ENCODE data around the gene LRRTM4.
"Not testable (repeated sequence)": the region's sequence is repeated elsewhere in the genome, so short reads cannot be mapped to it uniquely, and the experiment has no call there.

The LRRTM4 gene

GRCh38 chr2:77314721-77315120 is 207.5 kb downstream of the LRRTM4 start:
- DNase-seq (ENCODE audit: low read depth), result no peak

- no peak for DNase-seq (ENCODE audit: low read depth)
Observed at GRCh38 chr2:77310416-77310815, 211.8 kb downstream of the LRRTM4 start.

- no peak for DNase-seq (ENCODE audit: low read depth)
Observed at GRCh38 chr2:77309725-77310124, 212.5 kb downstream of the LRRTM4 start.

GRCh38 chr2:77301441-77301840 is 220.7 kb downstream of the LRRTM4 start:
- no peak for DNase-seq (ENCODE audit: low read depth)

- no peak for DNase-seq (ENCODE audit: low read depth)
Observed at GRCh38 chr2:77296791-77297190, 225.4 kb downstream of the LRRTM4 start.

GRCh38 chr2:77294474-77294873 is 227.7 kb downstream of the LRRTM4 start:
- no peak for DNase-seq (ENCODE audit: low read depth)

GRCh38 chr2:77284353-77284752 is 237.8 kb downstream of the LRRTM4 start:
- DNase-seq (ENCODE audit: low read depth), result no peak

- no peak for DNase-seq (ENCODE audit: low read depth)
Observed at GRCh38 chr2:77271262-77271661, 250.9 kb downstream of the LRRTM4 start.

GRCh38 chr2:77270433-77270832 is 251.7 kb downstream of the LRRTM4 start:
- DNase-seq (ENCODE audit: low read depth), result no peak

- no peak for DNase-seq (ENCODE audit: low read depth)
Observed at GRCh38 chr2:77268626-77269025, 253.6 kb downstream of the LRRTM4 start.

GRCh38 chr2:77232909-77233425 is 289.2 kb downstream of the LRRTM4 start:
- no peak for DNase-seq (ENCODE audit: low read depth)

GRCh38 chr2:77228391-77228790 is 293.8 kb downstream of the LRRTM4 start:
- DNase-seq (ENCODE audit: low read depth), result no peak

GRCh38 chr2:77210725-77211124 is 311.5 kb downstream of the LRRTM4 start:
- DNase-seq (ENCODE audit: low read depth), result no peak

- no peak for DNase-seq (ENCODE audit: low read depth)
Observed at GRCh38 chr2:77207331-77207730, 314.8 kb downstream of the LRRTM4 start.

- DNase-seq (ENCODE audit: low read depth), result no peak
Observed at GRCh38 chr2:77201755-77202154, 320.4 kb downstream of the LRRTM4 start.

- no peak for DNase-seq (ENCODE audit: low read depth)
Observed at GRCh38 chr2:77199411-77199810, 322.8 kb downstream of the LRRTM4 start.

- DNase-seq (ENCODE audit: low read depth), result no peak
Observed at GRCh38 chr2:77193858-77194448, 328.2 kb downstream of the LRRTM4 start.

GRCh38 chr2:77192811-77193289 is 329.3 kb downstream of the LRRTM4 start:
- DNase-seq (ENCODE audit: low read depth), result no peak

GRCh38 chr2:77191665-77192064 is 330.5 kb downstream of the LRRTM4 start:
- DNase-seq (ENCODE audit: low read depth), result no peak

- no peak for DNase-seq (ENCODE audit: low read depth)
Observed at GRCh38 chr2:77190721-77191346, 331.3 kb downstream of the LRRTM4 start.

GRCh38 chr2:77185052-77185451 is 337.1 kb downstream of the LRRTM4 start:
- no peak for DNase-seq (ENCODE audit: low read depth)

GRCh38 chr2:77179297-77179696 is 342.9 kb downstream of the LRRTM4 start:
- DNase-seq (ENCODE audit: low read depth), result no peak

- not testable (repeated sequence) for DNase-seq (ENCODE audit: low read depth)
Observed at GRCh38 chr2:77175266-77175780, 346.9 kb downstream of the LRRTM4 start.

- DNase-seq (ENCODE audit: low read depth), result no peak
Observed at GRCh38 chr2:77169426-77169825, 352.8 kb downstream of the LRRTM4 start.

All from activated T-helper 1 cell treated with Interleukin-2 at 50 U/mL for 16 hours (primary cell).